ENCODE measurements around the gene TLE1. TPM values are rescaled to one million over a fixed set of nuclear protein-coding genes. Genes with fewer than 3 reads are reported as not detected.

TLE1 gene
- total and polyA plus RNA-seq, 5 donors from 2014 or later = 0.03 to 5.5 (median 0.43) TPM; not detected in 1

DNA sequence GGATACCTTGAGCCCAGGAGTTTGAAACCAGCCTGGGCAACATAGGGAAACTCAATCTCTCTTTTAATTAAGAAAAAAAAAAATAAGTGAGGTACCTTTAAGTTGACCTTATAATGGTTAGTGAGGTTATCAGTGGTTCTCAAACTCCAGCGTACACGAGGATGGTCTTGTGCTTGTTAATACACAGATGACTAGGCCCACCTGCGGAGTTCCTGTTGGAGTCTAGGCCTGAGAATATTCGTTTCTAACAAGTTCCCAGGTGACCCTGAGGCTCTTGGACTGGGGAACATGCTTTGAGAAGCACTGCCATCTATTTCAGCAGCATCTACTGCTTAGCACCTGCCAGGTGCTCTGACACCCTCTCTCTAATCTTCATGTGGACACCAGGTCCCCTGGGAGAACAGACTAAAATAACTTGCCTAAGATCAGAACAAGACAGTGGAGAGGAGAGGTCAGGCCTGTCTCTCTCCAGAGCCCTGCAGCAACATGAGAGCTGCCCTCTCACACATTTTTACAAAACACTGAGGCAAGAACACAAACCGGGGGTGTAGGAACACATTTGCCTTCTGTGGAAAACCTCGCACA lies 24.6 kb downstream of the TLE1 start:
- DNase-seq = no peak
- Histone ChIP-seq H3K4me1 (ENCODE audit: control insufficient read depth, insufficient read depth, low read length, poor library complexity, severe bottlenecking) (no peaks in the 10 kb centered on the region), H3K27ac (ENCODE audit: insufficient read depth, low read length, poor library complexity, severe bottlenecking) (no peak overlapping the region), H3K4me3 (ENCODE audit: low read depth, low read length) (no peak overlapping the region), H3K27me3 (ENCODE audit: control insufficient read depth, insufficient read depth, low read length) (no peaks in the 10 kb centered on the region), H3K36me3 (ENCODE audit: control insufficient read depth, insufficient read depth, low read length) (no peaks in the 10 kb centered on the region), H3K9me3 (ENCODE audit: control insufficient read depth in 2 of 2, low read length in 2 of 2) (no peaks in the 10 kb centered on the region)
- Mint-ChIP-seq H3K4me1 (no peaks in the 10 kb centered on the region), H3K4me3 (no peak overlapping the region), H3K27ac (no peak overlapping the region), H3K27me3 (no peaks in the 10 kb centered on the region), H3K36me3 (no peaks in the 10 kb centered on the region), H3K9me3 (peaks cover 0 to 3% (median 1%) of the 10 kb centered on the region in 7 donors)
- ATAC-seq (ENCODE audit: low read depth in 2 of 2) = no peak

DNA sequence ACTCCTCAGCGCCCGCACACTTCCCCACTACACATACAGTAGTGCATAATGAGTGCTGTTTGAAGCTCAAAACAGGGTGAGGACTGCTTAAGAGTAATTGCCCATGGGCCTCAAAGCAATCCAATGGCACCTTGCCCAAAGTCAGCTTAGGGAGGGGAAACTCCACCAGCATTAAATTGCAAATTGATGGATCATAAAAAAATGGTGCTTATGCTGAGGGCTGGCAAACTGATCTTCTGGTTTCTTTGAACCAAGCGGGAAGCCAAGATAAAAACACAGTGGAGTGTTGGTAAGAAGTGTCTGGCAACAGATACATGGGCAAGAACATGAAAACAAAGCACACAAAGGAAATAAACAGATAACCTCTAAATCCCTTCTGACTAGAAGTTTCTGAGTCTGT lies 28.0 kb downstream of the TLE1 start:
- ATAC-seq (ENCODE audit: low read depth in 2 of 2) = no peak
- Mint-ChIP-seq H3K27ac (no peak overlapping the region), H3K27me3 (no peaks in the 10 kb centered on the region), H3K36me3 (no peaks in the 10 kb centered on the region), H3K4me3 (no peak overlapping the region), H3K4me1 (no peaks in the 10 kb centered on the region), H3K9me3 (peaks cover 0 to 4% (median 1%) of the 10 kb centered on the region in 7 donors)
- H3K4me3 ChIP-seq (ENCODE audit: low read depth, low read length) = no peak overlapping the region
- H3K36me3 ChIP-seq (ENCODE audit: control insufficient read depth, insufficient read depth, low read length) = no peaks in the 10 kb centered on the region
- no peaks in the 10 kb centered on the region for H3K4me1 ChIP-seq (ENCODE audit: control insufficient read depth, insufficient read depth, low read length, poor library complexity, severe bottlenecking)
- H3K9me3 ChIP-seq (ENCODE audit: control insufficient read depth in 2 of 2, low read length in 2 of 2) = no peaks in the 10 kb centered on the region
- no peak overlapping the region for H3K27ac ChIP-seq (ENCODE audit: insufficient read depth, low read length, poor library complexity, severe bottlenecking)
- no peak for DNase-seq
- H3K27me3 ChIP-seq (ENCODE audit: control insufficient read depth, insufficient read depth, low read length) = no peaks in the 10 kb centered on the region

DNA sequence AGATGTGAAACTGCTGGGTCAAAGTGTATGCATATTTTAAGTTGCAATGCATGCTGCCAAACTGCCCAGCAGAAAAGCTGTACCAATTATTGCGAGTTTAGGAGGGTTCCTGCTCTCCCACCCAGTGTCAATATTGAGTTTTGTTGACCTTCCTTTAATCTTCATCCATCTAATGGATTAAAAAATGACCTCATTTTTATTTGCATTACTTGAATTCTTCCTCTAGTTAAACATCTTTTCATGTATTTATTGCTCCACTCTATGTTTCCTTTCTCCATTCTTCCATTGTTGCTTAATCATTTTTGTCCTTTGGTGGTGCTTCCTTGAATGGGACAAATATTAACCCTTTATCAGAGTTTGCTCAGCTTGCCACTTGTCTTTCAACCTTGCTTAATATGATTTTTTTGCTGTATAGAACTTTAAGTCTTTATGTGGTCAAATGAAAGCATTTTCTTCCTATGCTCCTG lies 32.4 kb downstream of the TLE1 start:
- Mint-ChIP-seq H3K9me3 (peaks cover 0 to 7% (median 1%) of the 10 kb centered on the region in 7 donors), H3K4me1 (no peaks in the 10 kb centered on the region), H3K4me3 (no peak overlapping the region), H3K27ac (no peak overlapping the region), H3K36me3 (no peaks in the 10 kb centered on the region), H3K27me3 (no peaks in the 10 kb centered on the region)
- Histone ChIP-seq H3K4me3 (ENCODE audit: low read depth, low read length) (no peak overlapping the region), H3K9me3 (ENCODE audit: control insufficient read depth in 2 of 2, low read length in 2 of 2) (no peaks in the 10 kb centered on the region), H3K27me3 (ENCODE audit: control insufficient read depth, insufficient read depth, low read length) (no peaks in the 10 kb centered on the region), H3K36me3 (ENCODE audit: control insufficient read depth, insufficient read depth, low read length) (no peaks in the 10 kb centered on the region), H3K27ac (ENCODE audit: insufficient read depth, low read length, poor library complexity, severe bottlenecking) (no peak overlapping the region), H3K4me1 (ENCODE audit: control insufficient read depth, insufficient read depth, low read length, poor library complexity, severe bottlenecking) (no peaks in the 10 kb centered on the region)
- DNase-seq = no peak
- no peak for ATAC-seq (ENCODE audit: low read depth in 2 of 2)

DNA sequence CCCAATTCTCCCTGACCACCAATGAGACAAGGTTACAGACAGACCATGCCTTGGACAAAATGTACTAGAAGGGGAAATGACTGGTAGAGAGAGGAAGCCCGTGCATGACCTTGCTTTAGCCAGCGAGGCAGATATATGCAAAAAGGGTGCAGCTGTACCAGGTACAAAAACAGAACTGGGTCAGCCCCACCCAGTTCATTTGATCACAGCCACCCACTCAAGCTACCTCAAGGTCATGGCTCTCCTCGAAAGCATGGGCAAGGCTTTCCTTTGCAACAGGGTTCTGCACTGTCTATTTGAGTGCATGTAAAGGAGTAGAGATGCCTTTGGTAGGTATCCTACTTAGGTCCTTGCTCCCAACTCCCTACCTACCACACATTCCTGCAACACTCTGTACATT lies 33.3 kb downstream of the TLE1 start:
- no peaks in the 10 kb centered on the region for H3K9me3 ChIP-seq (ENCODE audit: control insufficient read depth in 2 of 2, low read length in 2 of 2)
- no peak for DNase-seq
- H3K27me3 Mint-ChIP-seq = no peaks in the 10 kb centered on the region
- H3K27me3 ChIP-seq (ENCODE audit: control insufficient read depth, insufficient read depth, low read length) = no peaks in the 10 kb centered on the region
- no peaks in the 10 kb centered on the region for H3K4me1 ChIP-seq (ENCODE audit: control insufficient read depth, insufficient read depth, low read length, poor library complexity, severe bottlenecking)
- H3K27ac Mint-ChIP-seq = no peak overlapping the region
- no peaks in the 10 kb centered on the region for H3K36me3 ChIP-seq (ENCODE audit: control insufficient read depth, insufficient read depth, low read length)
- H3K9me3 Mint-ChIP-seq = peaks cover 0 to 8% (median 1%) of the 10 kb centered on the region in 7 donors
- H3K4me3 ChIP-seq (ENCODE audit: low read depth, low read length) = no peak overlapping the region
- peak; percentile 37 to 52 for ATAC-seq (ENCODE audit: low read depth in 2 of 2)
- H3K27ac ChIP-seq (ENCODE audit: insufficient read depth, low read length, poor library complexity, severe bottlenecking) = no peak overlapping the region
- no peaks in the 10 kb centered on the region for H3K36me3 Mint-ChIP-seq
- no peak overlapping the region for H3K4me3 Mint-ChIP-seq
- H3K4me1 Mint-ChIP-seq = no peaks in the 10 kb centered on the region

DNA sequence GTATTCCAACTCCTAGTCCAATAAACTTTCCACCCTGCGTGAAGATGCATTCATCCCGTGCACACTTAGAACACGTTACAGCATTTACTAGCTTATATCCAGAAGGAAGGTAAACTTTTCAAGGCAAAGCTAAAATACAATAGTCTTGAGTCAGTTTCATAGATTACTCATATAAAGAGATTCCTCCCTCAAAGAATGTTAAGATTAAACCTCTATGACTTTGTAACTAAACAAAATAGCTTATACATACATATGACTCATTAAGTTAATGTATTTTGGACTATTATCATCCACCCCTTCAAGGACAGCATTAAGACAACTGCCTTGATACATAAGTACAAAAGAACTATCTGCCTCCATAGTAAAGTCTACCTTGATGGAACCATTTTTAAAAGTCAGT lies 36.1 kb downstream of the TLE1 start:
- H3K27me3 Mint-ChIP-seq = no peaks in the 10 kb centered on the region
- peaks cover 0 to 6% (median 2%) of the 10 kb centered on the region in 7 donors for H3K9me3 Mint-ChIP-seq
- H3K4me1 ChIP-seq (ENCODE audit: control insufficient read depth, insufficient read depth, low read length, poor library complexity, severe bottlenecking) = no peaks in the 10 kb centered on the region
- DNase-seq = no peak
- no peaks in the 10 kb centered on the region for H3K4me1 Mint-ChIP-seq
- H3K9me3 ChIP-seq (ENCODE audit: control insufficient read depth in 2 of 2, low read length in 2 of 2) = no peaks in the 10 kb centered on the region
- no peak overlapping the region for H3K4me3 Mint-ChIP-seq
- no peaks in the 10 kb centered on the region for H3K27me3 ChIP-seq (ENCODE audit: control insufficient read depth, insufficient read depth, low read length)
- H3K27ac ChIP-seq (ENCODE audit: insufficient read depth, low read length, poor library complexity, severe bottlenecking) = no peak overlapping the region
- no peaks in the 10 kb centered on the region for H3K36me3 ChIP-seq (ENCODE audit: control insufficient read depth, insufficient read depth, low read length)
- no peak overlapping the region for H3K27ac Mint-ChIP-seq
- ATAC-seq (ENCODE audit: low read depth in 2 of 2) = no peak
- H3K36me3 Mint-ChIP-seq = no peaks in the 10 kb centered on the region
- H3K4me3 ChIP-seq (ENCODE audit: low read depth, low read length) = no peak overlapping the region

DNA sequence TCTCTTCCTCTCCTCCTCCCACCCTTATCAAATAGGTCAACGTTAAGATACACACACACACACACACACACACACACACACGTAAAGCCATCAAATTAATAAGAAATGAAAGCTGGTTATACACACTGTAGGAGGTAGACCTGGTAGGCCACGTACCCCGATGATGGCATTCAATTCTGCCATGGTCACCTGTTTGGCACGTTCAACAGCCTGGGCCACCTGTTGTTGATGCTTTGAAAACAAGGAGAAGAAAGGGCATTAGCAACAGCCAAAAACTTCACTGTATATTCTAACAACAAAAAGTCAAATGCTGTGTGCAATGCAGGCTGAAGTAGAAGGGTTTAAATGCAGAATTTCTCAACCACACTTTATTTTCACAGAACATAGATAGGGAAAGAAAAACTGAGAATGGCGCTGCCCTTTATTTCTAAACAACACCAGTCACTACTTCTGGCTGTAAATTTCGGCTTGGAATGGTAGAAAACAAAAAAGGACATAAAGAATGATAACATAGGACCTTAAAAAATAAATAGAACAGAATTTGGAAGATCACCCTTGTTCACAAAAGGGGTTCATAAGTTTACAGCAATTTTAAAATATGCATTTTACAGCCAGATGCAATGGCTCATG lies 37.2 kb downstream of the TLE1 start:
- H3K36me3 Mint-ChIP-seq = no peaks in the 10 kb centered on the region
- H3K4me1 Mint-ChIP-seq = no peaks in the 10 kb centered on the region
- no peak overlapping the region for H3K4me3 Mint-ChIP-seq
- Histone ChIP-seq H3K4me1 (ENCODE audit: control insufficient read depth, insufficient read depth, low read length, poor library complexity, severe bottlenecking) (no peaks in the 10 kb centered on the region), H3K36me3 (ENCODE audit: control insufficient read depth, insufficient read depth, low read length) (no peaks in the 10 kb centered on the region), H3K27me3 (ENCODE audit: control insufficient read depth, insufficient read depth, low read length) (no peaks in the 10 kb centered on the region), H3K9me3 (ENCODE audit: control insufficient read depth in 2 of 2, low read length in 2 of 2) (no peaks in the 10 kb centered on the region), H3K27ac (ENCODE audit: insufficient read depth, low read length, poor library complexity, severe bottlenecking) (no peak overlapping the region), H3K4me3 (ENCODE audit: low read depth, low read length) (no peak overlapping the region)
- H3K27ac Mint-ChIP-seq = no peak overlapping the region
- ATAC-seq (ENCODE audit: low read depth in 2 of 2) (no peak), DNase-seq (no peak)
- H3K9me3 Mint-ChIP-seq = peaks cover 0 to 6% (median 2%) of the 10 kb centered on the region in 7 donors
- H3K27me3 Mint-ChIP-seq = no peaks in the 10 kb centered on the region

DNA sequence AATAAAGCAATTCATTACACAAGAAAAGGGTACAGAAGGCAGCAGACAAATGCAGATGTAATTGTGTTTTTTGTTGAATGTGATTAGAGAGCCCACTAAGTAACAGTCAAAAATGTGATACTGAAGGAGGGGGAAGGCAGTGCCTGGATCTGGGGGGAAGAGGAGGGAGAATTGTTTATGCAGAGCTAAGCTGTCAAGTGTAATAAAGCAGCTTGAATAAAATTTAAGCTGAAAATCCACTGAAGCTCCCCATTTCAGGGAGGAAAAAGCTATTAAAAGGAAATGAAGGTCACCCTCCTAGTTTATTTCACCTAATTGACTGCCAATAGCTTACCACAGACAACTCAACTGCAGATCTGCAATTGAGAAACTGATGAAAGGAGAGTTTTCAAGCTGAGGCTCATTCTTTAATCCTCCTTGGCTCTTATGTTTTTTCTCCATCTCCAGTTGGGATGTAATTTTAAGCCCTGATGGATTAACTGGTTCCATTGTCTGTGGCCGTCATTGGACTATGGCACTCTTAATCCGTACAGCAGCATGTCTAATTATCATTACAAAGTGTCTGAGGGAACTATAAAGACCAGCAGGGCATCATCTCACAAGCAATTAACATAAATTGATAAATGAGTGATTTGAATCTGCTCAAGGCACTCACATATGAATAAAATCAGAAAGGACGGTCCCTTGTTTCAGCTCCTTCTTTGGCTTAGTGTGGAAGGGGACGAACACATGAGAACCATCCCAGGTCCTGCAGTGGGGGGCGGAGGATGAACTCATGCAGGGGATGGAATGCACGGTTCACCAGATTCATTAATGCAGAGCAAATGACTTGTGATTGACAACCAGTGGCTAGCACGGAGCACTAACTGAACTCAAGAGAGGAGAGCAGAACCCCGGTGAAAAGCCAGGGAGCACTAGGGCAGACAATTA lies 38.5 kb downstream of the TLE1 start:
- H3K4me1 Mint-ChIP-seq = no peaks in the 10 kb centered on the region
- no peaks in the 10 kb centered on the region for H3K4me1 ChIP-seq (ENCODE audit: control insufficient read depth, insufficient read depth, low read length, poor library complexity, severe bottlenecking)
- no peaks in the 10 kb centered on the region for H3K36me3 ChIP-seq (ENCODE audit: control insufficient read depth, insufficient read depth, low read length)
- no peaks in the 10 kb centered on the region for H3K9me3 ChIP-seq (ENCODE audit: control insufficient read depth in 2 of 2, low read length in 2 of 2)
- H3K4me3 ChIP-seq (ENCODE audit: low read depth, low read length) = no peak overlapping the region
- no peak for DNase-seq
- H3K9me3 Mint-ChIP-seq = peaks cover 0 to 6% (median 2%) of the 10 kb centered on the region in 7 donors
- H3K27me3 ChIP-seq (ENCODE audit: control insufficient read depth, insufficient read depth, low read length) = no peaks in the 10 kb centered on the region
- H3K27me3 Mint-ChIP-seq = no peaks in the 10 kb centered on the region
- H3K36me3 Mint-ChIP-seq = no peaks in the 10 kb centered on the region
- no peak overlapping the region for H3K27ac ChIP-seq (ENCODE audit: insufficient read depth, low read length, poor library complexity, severe bottlenecking)
- no peak overlapping the region for H3K4me3 Mint-ChIP-seq
- no peak for ATAC-seq (ENCODE audit: low read depth in 2 of 2)
- no peak overlapping the region for H3K27ac Mint-ChIP-seq
